ENCODE measurements around the gene LRCOL1. TPM values are rescaled to one million over a fixed set of nuclear protein-coding genes. Genes with fewer than 3 reads are reported as not detected.

The LRCOL1 gene
- total and polyA plus RNA-seq, 10 of the 15 experiments (the other 5 are each of a cell fraction or from before 2014, with no cell fraction given), result not detected

GRCh38 chr12:132611620-132612019 lies 1.2 kb upstream of the LRCOL1 start:
- BruUV-seq (replicated peaks), result no TSS peak
- intact Hi-C loops (cut with micrococcal nuclease; ENCODE audit: unreplicated experiment) (no loop called here), in situ Hi-C loops (cut with MboI) (loop anchor here (5.0 kb wide), 1 partner anchor 194 kb away; no protein-coding TSS in a partner anchor)
- ChIA-PET SMC1A (ENCODE audit: uncharacterized antibody, unreplicated experiment) (no interaction called here), RAD21 (ENCODE audit: unreplicated experiment) (no interaction called here), CTCF (no interaction called here), POLR2A (no interaction called here)
- Histone ChIP-seq H4K20me1 (ENCODE audit: control insufficient read depth, insufficient read depth) (no peaks in the 10 kb centered on the region), H3K27ac (ENCODE audit: control insufficient read depth, insufficient read depth) (no peak overlapping the region), H3K36me3 (ENCODE audit: control insufficient read depth in 2 of 2, insufficient read depth in 2 of 2, low read length in 1 of 2) (no peaks in the 10 kb centered on the region), H3K79me2 (ENCODE audit: control insufficient read depth, insufficient read depth, low read length) (no peaks in the 10 kb centered on the region), H3K4me3 (no peak overlapping the region), H3K9me3 (replicated peaks; ENCODE audit: control insufficient read depth, insufficient read depth, low read length) (peaks cover 10% of the 10 kb centered on the region; the same call in 2 of the 3 replicates), H3K27me3 (replicated peaks in 1 of 2; ENCODE audit: control insufficient read depth in 2 of 2, insufficient read depth in 2 of 2, low read length in 1 of 2) (peaks cover 0 to 4% of the 10 kb centered on the region in 2 experiments; a peak in 1 of 4 replicates), H3K4me2 (ENCODE audit: control insufficient read depth, insufficient read depth) (no peak overlapping the region), H3K4me1 (ENCODE audit: control insufficient read depth, insufficient read depth, low read length) (no peaks in the 10 kb centered on the region), H2AFZ (ENCODE audit: control insufficient read depth, low read depth, low read length) (no peak overlapping the region), H3K9ac (ENCODE audit: control insufficient read depth, insufficient read depth, low read length) (no peak overlapping the region)
- ATAC-seq, result no peak
- no peak for DNase-seq (ENCODE audit: low read depth, low spot score)
- no peak for TF ChIP-seq ATF2 (IDR thresholded peaks at IDR 0.05; ENCODE audit: low read length)
- TF ChIP-seq SPI1 (IDR thresholded peaks at IDR 0.05; ENCODE audit: borderline replicate concordance, insufficient read depth, low read depth, low read length), result no peak
- no peak for TF ChIP-seq KDM1A (IDR thresholded peaks at IDR 0.05; ENCODE audit: borderline replicate concordance)
- WGBS (ENCODE audit: insufficient coverage, insufficient replicate concordance, low lambda C conversion rate, missing lambda C conversion rate), result 57% methylated on average over 10 of the region's 10 CpGs
- FAIRE-seq, result no peak

DNA sequence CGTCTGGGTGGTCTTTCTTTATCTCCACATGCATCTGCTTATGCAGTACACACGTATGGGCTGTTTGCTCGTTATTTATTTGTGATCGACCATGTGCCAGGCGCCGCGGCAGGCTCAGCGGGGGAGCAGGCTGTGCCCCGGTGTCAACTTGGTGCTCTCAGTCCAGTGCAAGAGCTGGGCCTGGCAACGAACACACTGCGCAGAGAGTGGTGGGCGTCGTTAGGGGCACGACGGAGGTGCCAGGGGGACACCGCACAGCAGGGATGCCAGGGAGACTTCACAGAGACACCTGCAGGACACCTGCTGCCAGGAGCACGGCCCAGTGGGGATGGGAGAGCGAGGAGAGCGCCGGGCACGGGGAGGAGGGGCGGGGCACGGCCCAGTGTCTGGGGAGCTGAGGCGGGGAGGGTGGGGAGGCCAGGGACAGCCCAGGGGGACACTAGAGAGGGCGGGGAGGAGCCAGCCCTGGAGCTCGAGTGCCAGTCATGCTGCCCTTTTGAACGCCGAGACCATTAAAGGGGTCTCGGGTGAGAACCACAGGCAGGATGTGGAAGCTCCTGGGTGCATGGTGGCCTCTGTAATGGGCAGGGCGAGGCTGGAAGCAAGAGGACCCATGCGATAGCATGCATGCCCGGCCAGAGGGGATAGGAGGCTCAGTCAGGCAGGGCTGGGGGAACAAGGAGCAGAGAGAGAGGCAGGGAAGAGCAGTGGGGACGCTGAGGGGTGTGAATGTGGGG lies 652 bp upstream of the LRCOL1 start:
- no peak overlapping the region for H2AFZ ChIP-seq (ENCODE audit: control insufficient read depth, low read depth, low read length)
- ATAC-seq, result no peak

More for the DNA sequence above, 652 bp upstream of the LRCOL1 start:
- ChIA-PET CTCF (interaction anchor here (1.4 kb wide), 1 partner anchor 11 kb away, joined by 5 read pairs; no protein-coding TSS in a partner anchor), RAD21 (ENCODE audit: unreplicated experiment) (no interaction called here), POLR2A (no interaction called here), SMC1A (ENCODE audit: uncharacterized antibody, unreplicated experiment) (no interaction called here)
- FAIRE-seq (no peak), DNase-seq (ENCODE audit: low read depth, low spot score) (no peak)
- Histone ChIP-seq H3K36me3 (ENCODE audit: control insufficient read depth in 2 of 2, insufficient read depth in 2 of 2, low read length in 1 of 2) (no peaks in the 10 kb centered on the region), H3K27ac (ENCODE audit: control insufficient read depth, insufficient read depth) (no peak overlapping the region), H3K4me2 (ENCODE audit: control insufficient read depth, insufficient read depth) (no peak overlapping the region), H3K4me1 (ENCODE audit: control insufficient read depth, insufficient read depth, low read length) (no peaks in the 10 kb centered on the region), H3K4me3 (no peak overlapping the region), H3K79me2 (ENCODE audit: control insufficient read depth, insufficient read depth, low read length) (no peaks in the 10 kb centered on the region), H3K9ac (ENCODE audit: control insufficient read depth, insufficient read depth, low read length) (no peak overlapping the region), H3K27me3 (replicated peaks in 1 of 2; ENCODE audit: control insufficient read depth in 2 of 2, insufficient read depth in 2 of 2, low read length in 1 of 2) (peaks cover 0 to 4% of the 10 kb centered on the region in 2 experiments; a peak in 1 of 4 replicates), H3K9me3 (replicated peaks; ENCODE audit: control insufficient read depth, insufficient read depth, low read length) (peaks cover 7% of the 10 kb centered on the region; the same call in 2 of the 3 replicates), H4K20me1 (ENCODE audit: control insufficient read depth, insufficient read depth) (no peaks in the 10 kb centered on the region)
- WGBS (ENCODE audit: insufficient coverage, insufficient replicate concordance, low lambda C conversion rate, missing lambda C conversion rate), result 60% methylated on average over 25 of the region's 33 CpGs
- TF ChIP-seq SP1 (IDR thresholded peaks at IDR 0.05; ENCODE audit: low read depth, low read length) (no peak), MEF2A (IDR thresholded peaks at IDR 0.05; ENCODE audit: insufficient read depth, low read depth, low read length) (no peak), PAX8 (IDR thresholded peaks at IDR 0.05) (no peak), SIN3A (IDR thresholded peaks at IDR 0.05; ENCODE audit: low read depth, low read length) (no peak), CBX3 (IDR thresholded peaks at IDR 0.05; ENCODE audit: borderline replicate concordance, low read depth) (no peak), SMAD5 (IDR thresholded peaks at IDR 0.05; ENCODE audit: low read depth) (no peak)
- TF ChIP-seq, protein P1, sequence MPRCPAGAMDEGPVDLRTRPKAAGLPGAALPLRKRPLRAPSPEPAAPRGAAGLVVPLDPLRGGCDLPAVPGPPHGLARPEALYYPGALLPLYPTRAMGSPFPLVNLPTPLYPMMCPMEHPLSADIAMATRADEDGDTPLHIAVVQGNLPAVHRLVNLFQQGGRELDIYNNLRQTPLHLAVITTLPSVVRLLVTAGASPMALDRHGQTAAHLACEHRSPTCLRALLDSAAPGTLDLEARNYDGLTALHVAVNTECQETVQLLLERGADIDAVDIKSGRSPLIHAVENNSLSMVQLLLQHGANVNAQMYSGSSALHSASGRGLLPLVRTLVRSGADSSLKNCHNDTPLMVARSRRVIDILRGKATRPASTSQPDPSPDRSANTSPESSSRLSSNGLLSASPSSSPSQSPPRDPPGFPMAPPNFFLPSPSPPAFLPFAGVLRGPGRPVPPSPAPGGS (IDR thresholded peaks at IDR 0.05; ENCODE audit: borderline replicate concordance, insufficient read depth, low read depth, low read length, poor library complexity, severe bottlenecking), result no peak
- no TSS peak for BruUV-seq (replicated peaks)
- in situ Hi-C loops (cut with MboI) (loop anchor here (5.0 kb wide), 1 partner anchor 194 kb away; no protein-coding TSS in a partner anchor), intact Hi-C loops (cut with micrococcal nuclease; ENCODE audit: unreplicated experiment) (no loop called here)
